Keratinocyte (primary cell): Measurements from ENCODE around the gene HYDIN. TPM values are rescaled to one million over a fixed set of nuclear protein-coding genes. Genes with fewer than 3 reads are reported as not detected.

Experiments used
- DNase-seq: peaks from one replicate; pipeline ENCODE4 v3.0.0-alpha.2; 2011; ENCODE audit warnings: low read depth, missing footprints, low spot score
- FAIRE-seq: peaks from 2 replicates; lab custom pipeline; 2011; peaks lifted over from hg19 to GRCh38; lab: Jason Lieb, UNC
- H2AFZ ChIP-seq: 2 replicates; pipeline ENCODE4 v1.6.0; 2012; ENCODE audit warnings: low read length, control low read depth, inconsistent platforms; ENCODE audit not compliant: control insufficient read depth
- H3K27ac ChIP-seq: 2 replicates; pipeline ENCODE4 v1.5.1; 2011; ENCODE audit warnings: low read length; ENCODE audit not compliant: control insufficient read depth, insufficient read depth
- H3K27me3 ChIP-seq: 3 replicates; pipeline ENCODE4 v1.6.0; 2011; ENCODE audit warnings: low read length; ENCODE audit not compliant: control insufficient read depth, insufficient read depth; ENCODE audit errors: extremely low read depth
- H3K36me3 ChIP-seq, 2 experiments: 2 replicates in 1 of 2; 3 replicates in 1 of 2; pipeline ENCODE4 v1.5.1; 2011; ENCODE audit warnings: low read length in 2 of 2, mild to moderate bottlenecking in 1 of 2; ENCODE audit not compliant: control insufficient read depth in 2 of 2, insufficient read depth in 2 of 2; ENCODE audit errors: extremely low read depth in 1 of 2
- H3K4me1 ChIP-seq: 3 replicates; pipeline ENCODE4 v1.5.1; 2011; ENCODE audit warnings: low read length; ENCODE audit not compliant: control insufficient read depth, insufficient read depth; ENCODE audit errors: extremely low read depth
- H3K4me2 ChIP-seq: 3 replicates; pipeline ENCODE4 v1.6.0; 2011; ENCODE audit warnings: low read depth, low read length; ENCODE audit not compliant: control insufficient read depth, insufficient read depth; ENCODE audit errors: extremely low read depth
- H3K4me3 ChIP-seq, 3 experiments: fragments of 200-600 bp in 1 of 3; sonication (generic) in 1 of 3; 2 replicates in 2 of 3; 3 replicates in 1 of 3; pipeline ENCODE4 v1.5.1; 2011 to 2016; ENCODE audit warnings: low read length in 3 of 3, mild to moderate bottlenecking in 3 of 3, control low read depth in 2 of 3, inconsistent platforms in 1 of 3, low read depth in 1 of 3, mixed read lengths in 1 of 3, mixed run types in 1 of 3, moderate library complexity in 1 of 3; ENCODE audit not compliant: control insufficient read depth in 2 of 3, insufficient read depth in 2 of 3; ENCODE audit errors: extremely low read depth in 1 of 3
- H3K79me2 ChIP-seq: 2 replicates; pipeline ENCODE4 v1.6.0; 2012; ENCODE audit warnings: low read length; ENCODE audit not compliant: control insufficient read depth, insufficient read depth
- H3K9ac ChIP-seq: 3 replicates; pipeline ENCODE4 v1.6.0; 2011; ENCODE audit warnings: low read length; ENCODE audit not compliant: control insufficient read depth, insufficient read depth; ENCODE audit errors: extremely low read depth
- H3K9me1 ChIP-seq: 3 replicates; pipeline ENCODE4 v1.6.0; 2011; ENCODE audit warnings: low read length; ENCODE audit not compliant: control insufficient read depth, insufficient read depth; ENCODE audit errors: extremely low read depth
- H3K9me3 ChIP-seq: 2 replicates; pipeline ENCODE4 v1.5.1; 2012; ENCODE audit warnings: low read depth, low read length; ENCODE audit not compliant: control insufficient read depth
- H4K20me1 ChIP-seq: 3 replicates; pipeline ENCODE4 v1.6.0; 2011; ENCODE audit warnings: low read length; ENCODE audit not compliant: control insufficient read depth, insufficient read depth; ENCODE audit errors: extremely low read depth
- EZH2 ChIP-seq: IDR thresholded peaks from one replicate; pipeline ENCODE4 v1.6.1; 2012; ENCODE audit warnings: inconsistent platforms, mild to moderate bottlenecking, low read length, moderate library complexity
- dilution Hi-C: fragments of 300-500 bp; cut with MboI; formaldehyde crosslinking; loops from one replicate; pipeline ENCODE4 v1.7.0; 2020; ENCODE audit warnings: low sequenced_read_pairs; ENCODE audit not compliant: extremely low pct_ligation_motif_present
- polyA plus RNA-seq, 5 experiments: library from polyadenylated mRNA; depleted of rRNA in 3 of 5; stranded (reverse) in 3 of 5; stranded (forward) in 1 of 5; unstranded in 1 of 5; fragments of >200 nt; gene quantifications; 1 replicate in 1 of 5; 2 replicates in 3 of 5; 3 replicates in 1 of 5; pipeline versions ENCODE4 v1.2.1 to v1.2.3, GENCODE V29; 2011 to 2012; ENCODE audit warnings: missing spikeins in 2 of 5, low read depth in 1 of 5, low replicate concordance in 1 of 5
- TF ChIP-seq, protein P1 (sequence below), 3 experiments: IDR thresholded peaks in 1 of 3; conservative IDR thresholded peaks in 1 of 3; optimal IDR thresholded peaks in 1 of 3; 2 replicates in 2 of 3; 3 replicates in 1 of 3; pipeline versions ENCODE3 to v1.5.1; 2011; ENCODE audit warnings: low read length in 3 of 3, mild to moderate bottlenecking in 3 of 3, moderate library complexity in 2 of 3, control low read depth in 1 of 3, inconsistent platforms in 1 of 3; ENCODE audit not compliant: insufficient read depth in 2 of 3; ENCODE audit errors: extremely low read depth in 1 of 3

Gene HYDIN
- polyA plus RNA-seq, 1 donor (not counting 4 experiments of a cell fraction or from before 2014, with no cell fraction given) = 0.49 TPM

DNA sequence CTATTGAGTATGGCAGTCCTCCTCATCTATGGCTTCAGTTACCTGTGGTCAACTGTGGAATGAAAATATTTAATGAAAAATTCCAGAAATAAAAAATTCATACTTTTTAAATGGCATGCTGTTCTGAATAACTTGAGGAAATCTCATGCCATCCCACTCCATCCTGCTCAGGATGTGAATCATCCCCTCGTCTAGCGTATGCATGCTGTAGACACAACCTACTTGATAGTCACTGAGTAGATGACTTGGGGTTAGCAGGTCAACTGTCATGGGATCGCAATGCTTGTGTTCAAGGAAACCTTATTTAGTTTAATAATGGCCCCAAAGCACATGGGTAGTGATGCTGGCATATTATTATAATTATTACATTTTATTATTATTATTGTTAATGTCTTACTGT is 424.7 kb downstream of the HYDIN start:
- no peaks in the 10 kb centered on the region for H3K36me3 ChIP-seq
- H3K9me3 ChIP-seq = no peaks in the 10 kb centered on the region
- H3K4me2 ChIP-seq = no peak overlapping the region
- H3K27me3 ChIP-seq = no peaks in the 10 kb centered on the region
- dilution Hi-C loops = no loop called here
- DNase-seq (no peak), FAIRE-seq (no peak)
- no peaks in the 10 kb centered on the region for H4K20me1 ChIP-seq
- no peak overlapping the region for H3K9ac ChIP-seq
- no peak overlapping the region for H3K27ac ChIP-seq
- H3K9me1 ChIP-seq = no peaks in the 10 kb centered on the region
- H2AFZ ChIP-seq = no peak overlapping the region
- TF ChIP-seq, protein P1, sequence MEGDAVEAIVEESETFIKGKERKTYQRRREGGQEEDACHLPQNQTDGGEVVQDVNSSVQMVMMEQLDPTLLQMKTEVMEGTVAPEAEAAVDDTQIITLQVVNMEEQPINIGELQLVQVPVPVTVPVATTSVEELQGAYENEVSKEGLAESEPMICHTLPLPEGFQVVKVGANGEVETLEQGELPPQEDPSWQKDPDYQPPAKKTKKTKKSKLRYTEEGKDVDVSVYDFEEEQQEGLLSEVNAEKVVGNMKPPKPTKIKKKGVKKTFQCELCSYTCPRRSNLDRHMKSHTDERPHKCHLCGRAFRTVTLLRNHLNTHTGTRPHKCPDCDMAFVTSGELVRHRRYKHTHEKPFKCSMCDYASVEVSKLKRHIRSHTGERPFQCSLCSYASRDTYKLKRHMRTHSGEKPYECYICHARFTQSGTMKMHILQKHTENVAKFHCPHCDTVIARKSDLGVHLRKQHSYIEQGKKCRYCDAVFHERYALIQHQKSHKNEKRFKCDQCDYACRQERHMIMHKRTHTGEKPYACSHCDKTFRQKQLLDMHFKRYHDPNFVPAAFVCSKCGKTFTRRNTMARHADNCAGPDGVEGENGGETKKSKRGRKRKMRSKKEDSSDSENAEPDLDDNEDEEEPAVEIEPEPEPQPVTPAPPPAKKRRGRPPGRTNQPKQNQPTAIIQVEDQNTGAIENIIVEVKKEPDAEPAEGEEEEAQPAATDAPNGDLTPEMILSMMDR (optimal IDR thresholded peaks at IDR 0.05 in 1 of 3, IDR thresholded peaks at IDR 0.05 in 1 of 3, conservative IDR thresholded peaks at IDR 0.05 in 1 of 3; ENCODE audit: extremely low read depth in 1 of 3, insufficient read depth in 2 of 3, low read length in 3 of 3) = no peak
- no peak for TF ChIP-seq EZH2
- peaks cover 8% of the 10 kb centered on the region for H3K4me1 ChIP-seq
- H3K79me2 ChIP-seq = no peaks in the 10 kb centered on the region
- H3K4me3 ChIP-seq = no peak overlapping the region

DNA sequence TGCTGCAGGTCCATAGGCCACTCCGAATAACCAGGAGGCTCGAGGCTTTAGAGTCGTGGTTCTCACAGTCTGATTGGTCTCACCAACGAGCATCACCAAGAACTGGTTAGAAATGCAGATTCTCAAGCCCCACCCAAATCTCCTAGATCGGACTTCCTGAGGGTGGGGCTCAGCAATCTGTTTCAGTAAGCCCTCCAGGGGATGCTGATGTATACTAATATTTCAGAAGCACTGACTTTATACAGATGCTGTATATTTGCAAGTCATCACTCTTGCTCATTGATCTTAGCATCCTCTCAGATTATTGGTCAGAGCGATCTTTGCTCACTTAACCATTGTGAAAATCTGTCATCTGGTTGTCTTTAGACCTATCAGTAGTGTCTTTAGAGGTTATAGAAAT is 425.1 kb downstream of the HYDIN start:
- Histone ChIP-seq H3K9me3 (no peaks in the 10 kb centered on the region), H3K4me1 (peaks cover 8% of the 10 kb centered on the region), H3K79me2 (peaks cover 4% of the 10 kb centered on the region), H3K4me3 (no peak overlapping the region), H3K4me2 (no peak overlapping the region), H3K9ac (no peak overlapping the region), H3K27me3 (no peaks in the 10 kb centered on the region), H4K20me1 (no peaks in the 10 kb centered on the region), H3K9me1 (no peaks in the 10 kb centered on the region), H3K36me3 (no peaks in the 10 kb centered on the region), H3K27ac (no peak overlapping the region), H2AFZ (no peak overlapping the region)
- FAIRE-seq (no peak), DNase-seq (no peak)
- dilution Hi-C loops = no loop called here
- TF ChIP-seq, protein P1 (optimal IDR thresholded peaks at IDR 0.05 in 1 of 3, IDR thresholded peaks at IDR 0.05 in 1 of 3, conservative IDR thresholded peaks at IDR 0.05 in 1 of 3; ENCODE audit: extremely low read depth in 1 of 3, insufficient read depth in 2 of 3, low read length in 3 of 3) = no peak
